PC-9 (cell line): Measurements from ENCODE around the gene PRICKLE2. TPM values are rescaled to one million over a fixed set of nuclear protein-coding genes. Genes with fewer than 3 reads are reported as not detected.

Experiments
- BruUV-seq: library from RNA; stranded (reverse); fragments of 400-500 nt; replicated peaks from 2 replicates; lab custom pipeline; 2021; lab: Mats Ljungman, UMichigan
- CTCF ChIA-PET: fragments of 300-600 bp; sonication (Branson Sonifier 250); formaldehyde crosslinking; loops from one replicate; lab custom pipeline; 2022; ENCODE audit warnings: antibody characterized with exemption; lab: Charles Lee
- POLR2A ChIA-PET: fragments of 300-600 bp; sonication (Branson Sonifier 250); formaldehyde crosslinking; loops from one replicate; lab custom pipeline; 2022; ENCODE audit warnings: antibody characterized with exemption; ENCODE audit not compliant: unreplicated experiment; lab: Charles Lee
- DNase-seq, 2 experiments: peaks; one replicate each; pipeline versions ENCODE4 v3.0.0 to v3.0.0-alpha.2; 2015 to 2022; ENCODE audit warnings: mixed read lengths in 1 of 2
- H2AFZ ChIP-seq: fragments of 200-600 bp; sonication (generic); 2 replicates; pipeline ENCODE4 v1.8.1; 2017; ENCODE audit warnings: antibody characterized with exemption
- H3F3A ChIP-seq: fragments of 200-600 bp; sonication (generic); 2 replicates; pipeline ENCODE4 v1.8.1; 2017; ENCODE audit warnings: antibody characterized with exemption, mild to moderate bottlenecking, low read depth; ENCODE audit not compliant: insufficient read depth
- H3K27ac ChIP-seq: fragments of 200-600 bp; sonication (generic); 2 replicates; pipeline ENCODE4 v1.6.1; 2016; ENCODE audit warnings: mixed run types
- H3K27me3 ChIP-seq: fragments of 200-600 bp; sonication (generic); 2 replicates; pipeline ENCODE4 v1.6.1; 2016; ENCODE audit warnings: low read depth, mixed run types; ENCODE audit not compliant: insufficient read depth
- H3K36me3 ChIP-seq: fragments of 200-600 bp; sonication (generic); 2 replicates; pipeline ENCODE4 v1.6.1; 2016; ENCODE audit warnings: low read depth, mixed run types
- H3K4me1 ChIP-seq: fragments of 200-600 bp; sonication (generic); replicated peaks from 2 replicates; pipeline ENCODE4 v1.6.1; 2016; ENCODE audit warnings: mixed run types; ENCODE audit not compliant: insufficient read depth
- H3K4me2 ChIP-seq: fragments of 200-600 bp; sonication (generic); 2 replicates; pipeline ENCODE4 v1.6.1; 2017; ENCODE audit warnings: mixed run types
- H3K4me3 ChIP-seq: fragments of 200-600 bp; sonication (generic); 2 replicates; pipeline ENCODE4 v1.6.1; 2016; ENCODE audit warnings: mixed run types
- H3K79me2 ChIP-seq: fragments of 200-600 bp; sonication (generic); 2 replicates; pipeline ENCODE4 v1.6.1; 2017; ENCODE audit warnings: low read depth, mixed run types
- H3K9me2 ChIP-seq: fragments of 200-600 bp; sonication (generic); 2 replicates; pipeline ENCODE4 v1.8.1; 2017; ENCODE audit warnings: mild to moderate bottlenecking; ENCODE audit not compliant: insufficient read depth
- H3K9me3 ChIP-seq: fragments of 200-600 bp; sonication (generic); 2 replicates; pipeline ENCODE4 v1.8.1; 2016; ENCODE audit warnings: low read depth; ENCODE audit not compliant: insufficient read depth
- H4K20me1 ChIP-seq: fragments of 200-600 bp; sonication (generic); 2 replicates; pipeline ENCODE4 v1.8.1; 2017; ENCODE audit not compliant: insufficient read depth
- CTCF ChIP-seq: fragments of 200-600 bp; sonication (generic); conservative IDR thresholded peaks from 2 replicates; pipeline ENCODE4 v1.6.1; 2017; ENCODE audit warnings: mixed run types, antibody characterized with exemption, mild to moderate bottlenecking, moderate library complexity
- EZH2 ChIP-seq: fragments of 200-600 bp; sonication (generic); IDR thresholded peaks from 2 replicates; pipeline ENCODE4 v1.8.0; 2017; ENCODE audit warnings: antibody characterized with exemption, low read depth
- intact Hi-C: fragments of 100-400 bp; cut with micrococcal nuclease; formaldehyde crosslinking; loops from one replicate; pipeline ENCODE4 v1.10.0; 2022; ENCODE audit not compliant: unreplicated experiment
- total RNA-seq: library from RNA; stranded (reverse); gene quantifications from 2 replicates; pipeline ENCODE4 v1.2.3, GENCODE V29; 2021

Gene PRICKLE2
- total RNA-seq, 1 experiment from 2014 or later, result 7.9 TPM

- Histone ChIP-seq H3K27ac (no peak overlapping the region), H3K9me2 (no peaks in the 10 kb centered on the region), H2AFZ (no peak overlapping the region), H3K4me1 (no peaks in the 10 kb centered on the region), H3K4me2 (no peak overlapping the region), H3K79me2 (no peaks in the 10 kb centered on the region), H3K36me3 (no peaks in the 10 kb centered on the region), H3K9me3 (no peaks in the 10 kb centered on the region), H3F3A (no peaks in the 10 kb centered on the region), H3K4me3 (no peak overlapping the region), H3K27me3 (no peaks in the 10 kb centered on the region), H4K20me1 (no peaks in the 10 kb centered on the region)
- no peak for DNase-seq
- no peak for TF ChIP-seq CTCF
- TF ChIP-seq EZH2, result no peak
- ChIA-PET POLR2A (no interaction called here), CTCF (interaction anchor here (0.6 kb wide), 1 partner anchor 16 kb away, joined by 4 read pairs; no protein-coding TSS in a partner anchor)
- BruUV-seq, result no TSS peak
- intact Hi-C loops, result loop anchor here (5.0 kb wide), 1 partner anchor 88 kb away; no protein-coding TSS in a partner anchor
These were observed 39.3 kb upstream of the PRICKLE2 start for GRCh38 chr3:64264501-64265109.

GRCh38 chr3:64262574-64263114 lies 37.4 kb upstream of the PRICKLE2 start:
- ChIA-PET POLR2A (no interaction called here), CTCF (interaction anchor here (0.7 kb wide), 1 partner anchor 50 kb away, joined by 3 read pairs; no protein-coding TSS in a partner anchor)
- intact Hi-C loops, result no loop called here
- no TSS peak for BruUV-seq
- H3K27ac ChIP-seq, result no peak overlapping the region
- H2AFZ ChIP-seq, result no peak overlapping the region
- H3K9me2 ChIP-seq, result no peaks in the 10 kb centered on the region
- no peaks in the 10 kb centered on the region for H3K27me3 ChIP-seq
- no peaks in the 10 kb centered on the region for H3K9me3 ChIP-seq
- no peaks in the 10 kb centered on the region for H3F3A ChIP-seq
- no peaks in the 10 kb centered on the region for H3K36me3 ChIP-seq
- H3K4me3 ChIP-seq, result no peak overlapping the region
- TF ChIP-seq CTCF, result no peak
- no peak for TF ChIP-seq EZH2
- no peaks in the 10 kb centered on the region for H3K79me2 ChIP-seq
- no peaks in the 10 kb centered on the region for H3K4me1 ChIP-seq
- H4K20me1 ChIP-seq, result no peaks in the 10 kb centered on the region
- no peak for DNase-seq
- no peak overlapping the region for H3K4me2 ChIP-seq

- no peak overlapping the region for H2AFZ ChIP-seq
- CTCF ChIA-PET, result no interaction called here
- POLR2A ChIA-PET, result no interaction called here
- H3K27me3 ChIP-seq, result no peaks in the 10 kb centered on the region
- H3F3A ChIP-seq, result no peaks in the 10 kb centered on the region
- H3K4me3 ChIP-seq, result no peak overlapping the region
- no peaks in the 10 kb centered on the region for H3K36me3 ChIP-seq
- no peak for DNase-seq
- no peak overlapping the region for H3K4me2 ChIP-seq
- H3K27ac ChIP-seq, result no peak overlapping the region
- no peaks in the 10 kb centered on the region for H3K79me2 ChIP-seq
- no TSS peak for BruUV-seq
- intact Hi-C loops, result no loop called here
- no peak for TF ChIP-seq EZH2
- TF ChIP-seq CTCF, result no peak
- H3K4me1 ChIP-seq, result no peaks in the 10 kb centered on the region
- no peaks in the 10 kb centered on the region for H3K9me2 ChIP-seq
- no peaks in the 10 kb centered on the region for H4K20me1 ChIP-seq
- H3K9me3 ChIP-seq, result no peaks in the 10 kb centered on the region
These were observed 35.2 kb upstream of the PRICKLE2 start for GRCh38 chr3:64260431-64260830.
